H1 (cell line): Measurements from ENCODE around the gene MDFIC. TPM values are rescaled to one million over a fixed set of nuclear protein-coding genes. Genes with fewer than 3 reads are reported as not detected.

Experiments
- CTCF ChIA-PET: fragments of 300-600 bp; sonication (Branson Sonifier 250); formaldehyde crosslinking; loops from one replicate; lab custom pipeline; 2021; ENCODE audit not compliant: partially characterized antibody; lab: Charles Lee
- POLR2A ChIA-PET: fragments of 300-600 bp; sonication (Branson Sonifier 250); formaldehyde crosslinking; loops from one replicate; lab custom pipeline; 2021; ENCODE audit warnings: inconsistent platforms; ENCODE audit not compliant: partially characterized antibody; lab: Charles Lee
- DNase-seq, 2 experiments: peaks; one replicate each; pipeline versions ENCODE4 v3.0.0 to v3.0.0-alpha.2; 2010 to 2022; ENCODE audit warnings: low spot score in 2 of 2, low read depth in 1 of 2, mixed read lengths in 1 of 2
- FAIRE-seq: peaks from 2 replicates; lab custom pipeline; 2011; peaks lifted over from hg19 to GRCh38; lab: Jason Lieb, UNC
- H2AFZ ChIP-seq: 2 replicates; pipeline ENCODE4 v1.8.1; 2012; ENCODE audit warnings: low read length, inconsistent platforms
- H2AK5ac ChIP-seq: 2 replicates; pipeline ENCODE4 v1.6.1; 2013; ENCODE audit warnings: low read depth, low read length
- H2BK120ac ChIP-seq: replicated peaks from 2 replicates; pipeline ENCODE3; 2013; ENCODE audit warnings: low read depth, low read length, inconsistent platforms
- H2BK12ac ChIP-seq: 2 replicates; pipeline ENCODE4 v1.6.1; 2013; ENCODE audit warnings: low read depth, low read length
- H2BK15ac ChIP-seq: 2 replicates; pipeline ENCODE4 v1.6.1; 2013; ENCODE audit warnings: low read length
- H2BK20ac ChIP-seq: 2 replicates; pipeline ENCODE4 v1.6.1; 2013; ENCODE audit warnings: low read length
- H2BK5ac ChIP-seq: 2 replicates; pipeline ENCODE4 v1.6.1; 2013; ENCODE audit warnings: low read depth, low read length
- H3K14ac ChIP-seq: 2 replicates; pipeline ENCODE4 v1.6.1; 2013; ENCODE audit warnings: inconsistent platforms; ENCODE audit not compliant: insufficient read length
- H3K18ac ChIP-seq: 2 replicates; pipeline ENCODE4 v1.6.1; 2013; ENCODE audit warnings: low read length; ENCODE audit errors: extremely low read depth
- H3K23ac ChIP-seq: 2 replicates; pipeline ENCODE4 v1.6.1; 2013; ENCODE audit warnings: inconsistent platforms; ENCODE audit not compliant: insufficient read length
- H3K23me2 ChIP-seq: 2 replicates; pipeline ENCODE4 v1.6.1; 2013; ENCODE audit warnings: low read depth, low read length
- H3K27ac ChIP-seq: 2 replicates; pipeline ENCODE4 v1.6.1; 2011; ENCODE audit warnings: low read depth, low read length, inconsistent platforms
- H3K27me3 ChIP-seq, 4 experiments: replicated peaks in 1 of 4; 1 replicate in 1 of 4; 2 replicates in 3 of 4; pipeline versions ENCODE4 v1.6.1 to v1.8.1; 2011 to 2013; ENCODE audit warnings: low read length in 3 of 4, mild to moderate bottlenecking in 3 of 4, inconsistent platforms in 2 of 4, mixed read lengths in 2 of 4, moderate library complexity in 1 of 4; ENCODE audit not compliant: control insufficient read depth in 3 of 4, insufficient read depth in 3 of 4; ENCODE audit errors: extremely low read depth in 1 of 4
- H3K36me3 ChIP-seq, 4 experiments: 2 replicates each; pipeline versions ENCODE4 v1.6.1 to v1.8.1; 2011 to 2013; ENCODE audit warnings: mild to moderate bottlenecking in 4 of 4, low read length in 3 of 4, moderate library complexity in 2 of 4, control low read depth in 1 of 4, inconsistent platforms in 1 of 4; ENCODE audit not compliant: insufficient read depth in 4 of 4, control insufficient read depth in 2 of 4
- H3K4ac ChIP-seq: replicated peaks from 2 replicates; pipeline ENCODE3; 2013; ENCODE audit warnings: low read length, low read depth, mixed read lengths, inconsistent platforms; ENCODE audit not compliant: insufficient read length
- H3K4me1 ChIP-seq, 4 experiments: replicated peaks in 1 of 4; 1 replicate in 1 of 4; 2 replicates in 3 of 4; pipeline versions ENCODE4 v1.6.1 to v1.8.1; 2011 to 2013; ENCODE audit warnings: low read length in 3 of 4, inconsistent platforms in 2 of 4, mixed read lengths in 1 of 4; ENCODE audit not compliant: insufficient read depth in 4 of 4, control insufficient read depth in 3 of 4
- H3K4me2 ChIP-seq, 2 experiments: 2 replicates each; pipeline versions ENCODE4 v1.6.1 to v1.8.1; 2011 to 2013; ENCODE audit warnings: low read depth in 2 of 2, low read length in 2 of 2, control low read depth in 1 of 2, inconsistent platforms in 1 of 2, mild to moderate bottlenecking in 1 of 2; ENCODE audit not compliant: insufficient read depth in 1 of 2
- H3K4me3 ChIP-seq, 4 experiments: fragments of 200-600, 300-600 bp in 1 of 4; sonication (generic), shearing (Covaris generic), sonication (Bioruptor Twin) in 1 of 4; 2 replicates each; pipeline versions ENCODE4 v1.5.1 to v1.8.1; 2011 to 2016; ENCODE audit warnings: low read length in 4 of 4, low read depth in 3 of 4, control low read depth in 2 of 4, inconsistent platforms in 2 of 4, mild to moderate bottlenecking in 2 of 4, mixed read lengths in 1 of 4, moderate library complexity in 1 of 4; ENCODE audit not compliant: insufficient read depth in 2 of 4; ENCODE audit errors: extremely low read depth in 1 of 4
- H3K56ac ChIP-seq: replicated peaks from 2 replicates; pipeline ENCODE3; 2013; ENCODE audit warnings: low read depth, mild to moderate bottlenecking, mixed read lengths, low read length, inconsistent platforms; ENCODE audit not compliant: insufficient read length
- H3K79me1 ChIP-seq: 2 replicates; pipeline ENCODE4 v1.6.1; 2013; ENCODE audit warnings: low read depth, low read length, control low read depth
- H3K79me2 ChIP-seq, 2 experiments: 2 replicates each; pipeline versions ENCODE4 v1.6.1 to v1.8.1; 2012 to 2013; ENCODE audit warnings: low read length in 2 of 2, mild to moderate bottlenecking in 2 of 2, inconsistent platforms in 1 of 2; ENCODE audit not compliant: insufficient read depth in 2 of 2, control insufficient read depth in 1 of 2
- H3K9ac ChIP-seq, 4 experiments: replicated peaks in 1 of 4; 1 replicate in 1 of 4; 2 replicates in 3 of 4; pipeline versions ENCODE4 v1.6.1 to v1.8.1; 2011 to 2013; ENCODE audit warnings: low read depth in 3 of 4, low read length in 3 of 4, control low read depth in 2 of 4, mild to moderate bottlenecking in 2 of 4, moderate library complexity in 2 of 4, inconsistent platforms in 1 of 4; ENCODE audit errors: extremely low read depth in 1 of 4
- H3K9me3 ChIP-seq, 2 experiments: 2 replicates each; pipeline versions ENCODE4 v1.6.1 to v1.8.1; 2012 to 2013; ENCODE audit warnings: mild to moderate bottlenecking in 2 of 2, moderate library complexity in 2 of 2, control low read depth in 1 of 2, inconsistent platforms in 1 of 2, low read depth in 1 of 2, low read length in 1 of 2, mixed read lengths in 1 of 2; ENCODE audit not compliant: insufficient read depth in 2 of 2
- H4K20me1 ChIP-seq, 2 experiments: replicated peaks in 1 of 2; 2 replicates each; pipeline versions ENCODE3 to v1.8.1; 2011 to 2013; ENCODE audit warnings: inconsistent platforms in 2 of 2, low read length in 2 of 2, mild to moderate bottlenecking in 1 of 2; ENCODE audit not compliant: insufficient read depth in 2 of 2, control insufficient read depth in 1 of 2
- H4K5ac ChIP-seq: 2 replicates; pipeline ENCODE4 v1.6.1; 2013; ENCODE audit warnings: low read length, low read depth, mixed read lengths, inconsistent platforms; ENCODE audit not compliant: insufficient read length
- H4K8ac ChIP-seq: 2 replicates; pipeline ENCODE4 v1.8.0; 2013; ENCODE audit warnings: mild to moderate bottlenecking, moderate library complexity, low read length, inconsistent platforms; ENCODE audit not compliant: insufficient read depth; ENCODE audit errors: extremely low read depth
- H4K91ac ChIP-seq: replicated peaks from 2 replicates; pipeline ENCODE3; 2013; ENCODE audit warnings: low read length, mixed read lengths, inconsistent platforms; ENCODE audit not compliant: insufficient read length
- EGR1 ChIP-seq: IDR thresholded peaks from 2 replicates; pipeline ENCODE4 v1.6.1; 2011; ENCODE audit warnings: low read depth, low read length, borderline replicate concordance
- JUN ChIP-seq: IDR thresholded peaks from 2 replicates; pipeline ENCODE4 v1.6.1; 2011; ENCODE audit warnings: low read depth, mild to moderate bottlenecking, improper control_type of control experiment, low read length
- PHF8 ChIP-seq: fragments of 200-600 bp; sonication (generic); conservative IDR thresholded peaks from 2 replicates; pipeline ENCODE4 v1.7.1; 2012; ENCODE audit warnings: low read depth, mild to moderate bottlenecking, inconsistent platforms, low read length, moderate library complexity
- RNF2 ChIP-seq: fragments of 200-900, 300-1000 bp; sonication (generic); IDR thresholded peaks from 2 replicates; pipeline ENCODE4 v1.7.1; 2016; ENCODE audit warnings: borderline replicate concordance, low read depth, mild to moderate bottlenecking, antibody characterized with exemption, low read length; ENCODE audit not compliant: poor library complexity, severe bottlenecking; ENCODE audit errors: missing control alignments
- SIX5 ChIP-seq: IDR thresholded peaks from 2 replicates; pipeline ENCODE4 v1.6.1; 2011; ENCODE audit warnings: mild to moderate bottlenecking, low read depth, low read length
- SUZ12 ChIP-seq: fragments of 200-600 bp; sonication (generic); IDR thresholded peaks from 2 replicates; pipeline ENCODE4 v1.6.1; 2012; ENCODE audit warnings: mild to moderate bottlenecking, inconsistent platforms, low read length, moderate library complexity, mixed read lengths
- TCF12 ChIP-seq: IDR thresholded peaks from 2 replicates; pipeline ENCODE4 v1.6.1; 2011; ENCODE audit warnings: low read depth, mild to moderate bottlenecking, low read length
- ZNF274 ChIP-seq: IDR thresholded peaks from 2 replicates; pipeline ENCODE4 v1.7.0; 2012; ENCODE audit warnings: low read length, borderline replicate concordance; ENCODE audit errors: extremely low read depth
- WGBS, 2 experiments: shearing (Covaris generic) in 1 of 2; methylation state at CpG; one replicate each; pipeline versions ENCODE4 v1.1.6 to v1.1.7; 2013 to 2015; ENCODE audit warnings: low lambda C conversion rate in 2 of 2, mixed read lengths in 2 of 2, inconsistent platforms in 1 of 2, low coverage in 1 of 2, missing lambda C conversion rate in 1 of 2; ENCODE audit not compliant: insufficient replicate concordance in 2 of 2, insufficient coverage in 1 of 2, insufficient read length in 1 of 2; ENCODE audit errors: extremely low coverage in 1 of 2, missing lambda C conversion rate in 1 of 2; 5-methylcytosine and 5-hydroxymethylcytosine counted together
- polyA plus RNA-seq, 7 experiments: library from polyadenylated mRNA; depleted of rRNA in 3 of 7; stranded (reverse) in 5 of 7; unstranded in 2 of 7; fragments of >200 nt in 5 of 7; fragments of 200-250 nt in 2 of 7; gene quantifications; 1 replicate in 5 of 7; 2 replicates in 1 of 7; 4 replicates in 1 of 7; pipeline versions ENCODE4 v1.2.1 to v1.2.3, GENCODE V29; 2011 to 2013; ENCODE audit warnings: missing spikeins in 2 of 7, mixed read lengths in 2 of 7
- total RNA-seq: library from RNA; stranded (reverse); fragmentation: NEBNext Ultra II Directional; extraction: Animal tissue kit (Norgen Biotek cat#: 25700); gene quantifications from 2 replicates; pipeline ENCODE4 v1.2.1, GENCODE V29; 2021
- TF ChIP-seq, protein P1 (sequence below): IDR thresholded peaks from 2 replicates; pipeline ENCODE4 v1.6.1; 2012; ENCODE audit warnings: low read length, inconsistent platforms

MDFIC gene
- total and polyA plus RNA-seq, 2 of the 8 experiments (the other 6 are each of a cell fraction or from before 2014, with no cell fraction given): 2.3 to 11.4 TPM

DNA sequence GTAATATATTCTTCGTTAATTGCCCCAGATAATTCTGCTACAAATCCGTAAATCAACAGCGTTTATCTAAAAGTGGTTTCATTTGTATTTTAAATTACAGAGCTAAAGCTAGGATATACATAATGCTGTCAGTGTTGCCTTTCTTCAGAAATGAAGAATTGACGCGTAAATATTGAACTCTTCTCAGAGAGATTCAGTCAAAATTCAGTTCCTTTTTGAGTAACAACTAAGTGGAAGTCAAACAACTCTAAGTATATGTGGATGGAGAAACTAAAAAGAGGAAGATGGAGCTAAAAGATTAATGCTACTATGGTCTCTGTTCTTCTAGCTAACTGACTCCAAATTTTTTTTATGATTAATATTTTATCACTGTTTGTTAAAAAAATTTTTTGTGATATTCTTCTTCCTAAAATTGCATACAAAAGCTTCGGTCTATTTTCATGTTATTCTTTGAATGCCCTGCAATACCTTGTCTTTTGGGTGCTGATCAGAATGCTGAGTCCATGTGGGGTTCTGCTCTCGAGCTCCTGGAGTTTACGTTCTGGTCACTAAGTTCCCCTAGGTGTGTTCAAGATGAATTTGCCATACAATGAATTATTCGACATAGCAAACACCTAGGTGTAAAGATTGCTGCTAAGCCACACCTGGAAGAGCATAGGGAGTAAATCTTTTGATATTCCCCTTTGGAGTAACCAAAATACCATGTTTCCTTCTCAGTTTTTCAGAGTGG lies 20.7 kb downstream of the MDFIC start:
- no peak overlapping the region for H3K23ac ChIP-seq
- H4K5ac ChIP-seq: no peak overlapping the region
- H3K9ac ChIP-seq: no peak overlapping the region
- H3K27me3 ChIP-seq: no peaks in the 10 kb centered on the region
- no peak for TF ChIP-seq ZNF274
- TF ChIP-seq PHF8: no peak
- TF ChIP-seq SUZ12: no peak
- TF ChIP-seq JUN: no peak
- TF ChIP-seq EGR1: no peak
- TF ChIP-seq, protein P1, sequence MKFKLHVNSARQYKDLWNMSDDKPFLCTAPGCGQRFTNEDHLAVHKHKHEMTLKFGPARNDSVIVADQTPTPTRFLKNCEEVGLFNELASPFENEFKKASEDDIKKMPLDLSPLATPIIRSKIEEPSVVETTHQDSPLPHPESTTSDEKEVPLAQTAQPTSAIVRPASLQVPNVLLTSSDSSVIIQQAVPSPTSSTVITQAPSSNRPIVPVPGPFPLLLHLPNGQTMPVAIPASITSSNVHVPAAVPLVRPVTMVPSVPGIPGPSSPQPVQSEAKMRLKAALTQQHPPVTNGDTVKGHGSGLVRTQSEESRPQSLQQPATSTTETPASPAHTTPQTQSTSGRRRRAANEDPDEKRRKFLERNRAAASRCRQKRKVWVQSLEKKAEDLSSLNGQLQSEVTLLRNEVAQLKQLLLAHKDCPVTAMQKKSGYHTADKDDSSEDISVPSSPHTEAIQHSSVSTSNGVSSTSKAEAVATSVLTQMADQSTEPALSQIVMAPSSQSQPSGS: no peak
- no peak for TF ChIP-seq RNF2
- no peak for TF ChIP-seq SIX5
- TF ChIP-seq TCF12: no peak
- H2AK5ac ChIP-seq: no peak overlapping the region
- no peak overlapping the region for H3K18ac ChIP-seq
- H2BK120ac ChIP-seq: no peak overlapping the region
- H4K8ac ChIP-seq: no peak overlapping the region
- no peaks in the 10 kb centered on the region for H3K79me1 ChIP-seq
- H2BK20ac ChIP-seq: no peak overlapping the region
- no peak overlapping the region for H2BK15ac ChIP-seq
- H3K36me3 ChIP-seq: no peaks in the 10 kb centered on the region
- 80% methylated on average over 9 of the region's 9 CpGs; no CpG with 5 or more reads in 1 of the 2 experiments for WGBS, 2 experiments
- H3K56ac ChIP-seq: no peak overlapping the region
- no peak overlapping the region for H3K4ac ChIP-seq
- H3K9me3 ChIP-seq: no peaks in the 10 kb centered on the region
- ChIA-PET CTCF (interaction anchor here (0.8 kb wide), 1 partner anchor 10 kb away, joined by 4 read pairs; no protein-coding TSS in a partner anchor), POLR2A (no interaction called here)
- H4K20me1 ChIP-seq: no peaks in the 10 kb centered on the region
- no peak overlapping the region for H3K4me3 ChIP-seq
- H2BK12ac ChIP-seq: no peak overlapping the region
- H3K27ac ChIP-seq: no peak overlapping the region
- DNase-seq (no peak), FAIRE-seq (no peak)
- H3K4me1 ChIP-seq: peaks cover 0 to 7% (median 3%) of the 10 kb centered on the region in 4 experiments; a peak in 3 of 7 replicates
- no peaks in the 10 kb centered on the region for H3K23me2 ChIP-seq
- no peak overlapping the region for H4K91ac ChIP-seq
- H3K4me2 ChIP-seq: no peak overlapping the region
- H3K14ac ChIP-seq: no peak overlapping the region
- no peaks in the 10 kb centered on the region for H3K79me2 ChIP-seq
- H2AFZ ChIP-seq: no peak overlapping the region
- no peak overlapping the region for H2BK5ac ChIP-seq
